BJ (cell line): ENCODE results near the gene DUSP7. TPM values are rescaled to one million over a fixed set of nuclear protein-coding genes. Genes with fewer than 3 reads are reported as not detected.
A peak's percentile ranks its signal among the peaks of the same experiment; 100 is the strongest.

Experiments used
- CTCF ChIA-PET: fragments of 350-600 bp; formaldehyde crosslinking; extraction: SDS; loops from one replicate; lab custom pipeline; 2021; ENCODE audit warnings: antibody characterized with exemption, inconsistent platforms; lab: Yijun Ruan, JAX
- POLR2A ChIA-PET: fragments of 300-600 bp; sonication (Branson Sonifier 250); formaldehyde crosslinking; extraction: SDS; loops from one replicate; lab custom pipeline; 2021; ENCODE audit warnings: antibody characterized with exemption; lab: Charles Lee
- DNase-seq: peaks from one replicate; pipeline ENCODE4 v3.0.0-alpha.2; 2011; ENCODE audit warnings: low read depth
- H3K27me3 ChIP-seq: 2 replicates; pipeline ENCODE4 v1.6.0; 2011; ENCODE audit warnings: low read length; ENCODE audit not compliant: control insufficient read depth, insufficient read depth
- H3K36me3 ChIP-seq: 2 replicates; pipeline ENCODE4 v1.5.1; 2011; ENCODE audit warnings: low read length; ENCODE audit not compliant: control insufficient read depth, insufficient read depth
- H3K4me3 ChIP-seq: 2 replicates; pipeline ENCODE4 v1.5.1; 2011; ENCODE audit warnings: low read depth, mild to moderate bottlenecking, control low read depth, low read length
- CTCF ChIP-seq: IDR thresholded peaks from 2 replicates; pipeline ENCODE4 v1.5.1; 2011; ENCODE audit warnings: low read depth, mild to moderate bottlenecking, control low read depth, inconsistent platforms, low read length, moderate library complexity; ENCODE audit not compliant: insufficient read depth
- polyA plus RNA-seq: library from polyadenylated mRNA; depleted of rRNA; stranded (reverse); fragments of >200 nt; gene quantifications from 2 replicates; pipeline ENCODE4 v1.2.3, GENCODE V29; 2011

Gene DUSP7
- polyA plus RNA-seq, 1 experiment: 37.0 TPM

GRCh38 chr3:52092891-52093290 lies 36.5 kb upstream of the DUSP7 start:
- no peak overlapping the region for H3K4me3 ChIP-seq
- DNase-seq: no peak
- POLR2A ChIA-PET: no interaction called here
- CTCF ChIA-PET: interaction anchor here (1.1 to 3.2 kb wide), 3 partner anchors 31 to 89 kb away, joined by 4 to 12 read pairs (median 11); no protein-coding TSS in a partner anchor
- no peaks in the 10 kb centered on the region for H3K27me3 ChIP-seq
- H3K36me3 ChIP-seq: no peaks in the 10 kb centered on the region
- no peak for TF ChIP-seq CTCF

GRCh38 chr3:52092271-52092660 lies 35.9 kb upstream of the DUSP7 start:
- TF ChIP-seq CTCF: no peak
- ChIA-PET POLR2A (no interaction called here), CTCF (interaction anchor here (1.2 to 3.2 kb wide), 4 partner anchors 8 to 39 kb away, joined by 4 to 12 read pairs (median 6); partner anchors contain the start of gene DUSP7)
- Histone ChIP-seq H3K4me3 (no peak overlapping the region), H3K27me3 (no peaks in the 10 kb centered on the region), H3K36me3 (no peaks in the 10 kb centered on the region)
- no peak for DNase-seq

- Histone ChIP-seq H3K4me3 (no peak overlapping the region), H3K27me3 (no peaks in the 10 kb centered on the region), H3K36me3 (no peaks in the 10 kb centered on the region)
- no peak for DNase-seq
- no peak for TF ChIP-seq CTCF
- ChIA-PET CTCF (interaction anchor here (0.8 to 3.2 kb wide), 6 partner anchors 9 to 39 kb away, joined by 3 to 12 read pairs (median 5); partner anchors contain the start of gene DUSP7), POLR2A (no interaction called here)
Measured at GRCh38 chr3:52091586-52092270, 35.4 kb upstream of the DUSP7 start.

GRCh38 chr3:52090933-52091468 lies 34.6 kb upstream of the DUSP7 start:
- no peak overlapping the region for H3K4me3 ChIP-seq
- no peak for DNase-seq
- CTCF ChIA-PET: interaction anchor here (0.8 to 2.1 kb wide), 7 partner anchors 9 to 86 kb away, joined by 3 to 7 read pairs (median 4); partner anchors contain the start of gene DUSP7
- TF ChIP-seq CTCF: no peak
- no peaks in the 10 kb centered on the region for H3K27me3 ChIP-seq
- no peaks in the 10 kb centered on the region for H3K36me3 ChIP-seq
- POLR2A ChIA-PET: no interaction called here

GRCh38 chr3:52090131-52090932 lies 34.0 kb upstream of the DUSP7 start:
- no peak overlapping the region for H3K4me3 ChIP-seq
- ChIA-PET CTCF (interaction anchor here (0.8 to 2.1 kb wide), 6 partner anchors 10 to 86 kb away, joined by 3 to 7 read pairs (median 5); partner anchors contain the start of gene DUSP7), POLR2A (no interaction called here)
- H3K27me3 ChIP-seq: no peaks in the 10 kb centered on the region
- DNase-seq: peak; percentile 88
- no peaks in the 10 kb centered on the region for H3K36me3 ChIP-seq
- no peak for TF ChIP-seq CTCF
